GM12891 (cell line): ENCODE measurements around the gene TENM4.

Source experiments
- POLR2A ChIP-seq: IDR thresholded peaks from 2 replicates; pipeline ENCODE4 v1.6.1; 2011; ENCODE audit warnings: low read depth, low read length, control low read depth
- POU2F2 ChIP-seq: IDR thresholded peaks from 2 replicates; pipeline ENCODE4 v1.6.1; 2011; ENCODE audit warnings: low read depth, mild to moderate bottlenecking, control low read depth, low read length, moderate library complexity
- TAF1 ChIP-seq: IDR thresholded peaks from 2 replicates; pipeline ENCODE4 v1.6.1; 2011; ENCODE audit warnings: low read depth, low read length, control low read depth

DNA sequence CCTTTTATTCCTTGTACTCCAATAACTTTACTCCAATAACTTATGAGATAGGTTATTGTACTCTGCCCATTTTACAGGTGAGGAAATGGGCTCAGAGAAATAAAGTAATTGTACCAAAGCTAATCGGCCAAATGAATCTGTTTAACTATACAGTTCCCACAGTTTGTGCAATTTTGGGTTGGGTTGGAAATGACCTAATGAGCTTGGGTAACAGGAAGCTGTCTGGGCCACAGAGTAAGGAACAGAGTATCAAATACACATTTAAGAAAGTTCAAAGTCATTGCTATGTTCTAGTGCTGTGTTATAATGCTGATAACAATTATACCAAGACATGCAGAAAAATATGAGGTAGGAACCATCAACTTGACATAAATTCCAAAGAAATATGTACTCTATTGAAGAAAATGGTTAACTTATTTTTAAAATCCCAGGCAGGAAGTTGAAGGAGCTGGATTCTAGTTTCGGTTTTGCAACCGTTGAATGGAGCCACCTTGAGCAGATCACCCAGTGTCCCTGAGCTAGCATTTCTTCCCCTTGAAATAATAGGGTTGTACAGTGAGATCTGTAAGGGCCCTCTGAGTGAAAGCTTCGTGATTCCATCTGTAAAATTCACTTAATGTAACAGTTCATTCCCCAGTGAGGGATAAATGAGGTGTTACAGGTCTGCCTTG is 505.3 kb downstream of the TENM4 start:
- TF ChIP-seq POLR2A, result no peak
- TF ChIP-seq POU2F2, result no peak
- TF ChIP-seq TAF1, result no peak
